ENCODE data around the gene SCYL1. TPM values are rescaled to one million over a fixed set of nuclear protein-coding genes. Genes with fewer than 3 reads are reported as not detected.

SCYL1 gene
- total RNA-seq = 103 and 123 TPM in 2 replicates

GRCh38 chr11:65524741-65525545, at the start of gene SCYL1:
SCYL1 (plus strand) TSS chr11:65525083; CDS start chr11:65525154, 71 bp downstream.

GRCh38 chr11:65498977-65499712, 25.7 kb upstream of the SCYL1 start, which contains the start of gene MALAT1:
MALAT1 (plus strand) TSS chr11:65499045.

DNA sequence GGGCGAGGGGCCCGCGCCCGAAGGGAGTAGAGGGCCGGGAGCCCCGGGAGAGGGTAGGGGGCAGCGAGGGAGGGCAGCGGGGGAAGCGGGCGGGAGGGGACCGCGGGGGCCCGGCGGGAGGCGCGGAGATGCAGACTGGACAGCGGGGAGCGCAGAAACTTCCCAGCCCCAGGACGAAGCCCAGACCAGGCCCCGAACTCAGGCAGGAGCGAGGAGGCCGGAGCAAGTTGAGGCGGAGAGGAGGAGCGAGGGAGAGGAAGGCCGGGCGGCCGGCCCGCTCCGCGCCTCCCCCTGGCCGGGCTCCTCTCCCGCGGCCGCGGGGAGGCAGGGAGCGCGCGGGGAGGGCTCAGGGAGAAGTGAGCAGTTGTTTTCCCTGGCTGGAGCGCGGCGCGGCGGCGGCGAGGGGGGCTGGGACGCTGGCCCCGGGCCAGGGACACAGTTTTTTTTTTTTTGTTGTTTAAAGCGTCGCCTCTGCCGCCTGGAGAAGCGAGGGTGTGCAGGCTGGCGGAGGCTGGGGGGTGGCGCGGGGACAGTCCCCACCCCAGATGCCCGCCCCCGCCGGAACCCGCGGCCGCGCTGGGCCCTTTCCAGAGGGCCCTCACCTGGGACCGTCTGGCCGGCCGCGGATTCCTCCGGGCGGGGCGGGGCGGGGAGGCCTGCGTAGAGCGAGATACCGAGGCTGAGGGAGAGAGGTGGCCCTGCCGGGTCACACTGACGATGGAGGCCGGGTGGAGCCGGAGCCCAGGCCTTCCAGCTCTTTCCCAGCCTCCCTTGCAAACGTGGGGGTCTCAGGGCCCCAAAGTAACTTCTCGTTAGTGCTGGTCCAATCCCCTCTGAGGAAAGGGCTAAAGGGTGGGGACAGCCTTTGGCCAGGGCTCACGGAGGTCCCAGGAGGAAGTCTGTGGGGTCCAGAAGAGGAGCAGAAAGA, 33.4 kb downstream of the SCYL1 start, which contains the start of gene LTBP3:
Gene LTBP3 (minus strand): TSS at position 358 of the 928 bp plus-strand sequence. CDS start 400 bp downstream, outside the sequence.

GRCh38 chr11:65569973-65570918, 45.4 kb downstream of the SCYL1 start, which contains the start of gene ZNRD2:
ZNRD2 (plus strand) TSS chr11:65570477; CDS start chr11:65570492, 15 bp downstream.

DNA sequence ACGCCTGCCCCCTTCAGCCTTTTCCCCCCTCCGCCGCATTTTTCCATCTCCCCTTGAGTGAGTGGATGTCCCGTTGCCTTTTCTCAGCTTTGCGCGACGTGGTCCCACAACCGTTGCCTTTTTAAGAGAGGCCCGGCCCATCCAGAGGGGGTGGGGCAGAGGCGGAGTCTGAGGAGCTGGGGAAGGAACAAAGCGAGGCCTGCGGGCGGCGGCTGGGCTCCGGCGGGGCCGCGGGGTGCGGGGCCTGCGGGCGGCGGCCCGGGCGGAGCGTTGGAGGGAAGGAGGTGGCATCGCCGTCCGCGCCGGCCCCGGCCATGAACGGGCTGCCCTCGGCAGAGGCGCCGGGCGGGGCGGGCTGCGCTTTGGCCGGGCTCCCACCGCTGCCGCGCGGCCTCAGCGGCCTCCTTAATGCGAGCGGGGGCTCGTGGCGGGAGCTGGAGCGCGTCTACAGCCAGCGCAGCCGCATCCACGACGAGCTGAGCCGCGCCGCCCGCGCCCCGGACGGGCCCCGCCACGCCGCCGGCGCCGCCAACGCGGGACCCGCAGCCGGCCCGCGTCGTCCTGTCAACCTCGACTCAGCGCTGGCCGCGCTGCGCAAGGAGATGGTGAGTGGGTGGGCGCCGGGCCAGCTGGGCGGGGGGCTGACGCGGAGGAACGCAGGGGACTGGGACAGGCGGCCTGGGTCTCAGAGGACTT, 47.6 kb downstream of the SCYL1 start, which contains the start of gene FAM89B:
Gene FAM89B (plus strand): TSS at position 183 of the 696 bp plus-strand sequence. CDS start 132 bp downstream, at position 315.

GRCh38 chr11:65575568-65576231, 50.8 kb downstream of the SCYL1 start, which contains the start of gene EHBP1L1:
EHBP1L1 (plus strand) TSS chr11:65576053; CDS start chr11:65576303, 250 bp downstream.

Other genes with a start within 250 kb of the SCYL1 start
- gene CDC42EP2, start 210.2 kb upstream of the SCYL1 start, total RNA-seq = 15.0 and 23.2 TPM in 2 replicates
- 26.5 and 27.7 TPM in 2 replicates for gene DPF2, start 191.2 kb upstream of the SCYL1 start, total RNA-seq
- 0.14 and 0.18 TPM in 2 replicates for gene TIGD3, start 170.3 kb upstream of the SCYL1 start, total RNA-seq
- 1.6 and 1.9 TPM in 2 replicates for gene SLC25A45, start 142.4 kb upstream of the SCYL1 start, total RNA-seq
- gene FRMD8, start 138.4 kb upstream of the SCYL1 start, total RNA-seq = 15.8 and 27.3 TPM in 2 replicates
- gene NEAT1, start 102.3 kb upstream of the SCYL1 start, total RNA-seq = 155 and 432 TPM in 2 replicates
- 9,122 and 13,115 TPM in 2 replicates for gene MALAT1, start 26.0 kb upstream of the SCYL1 start, total RNA-seq
- 19.3 and 40.2 TPM in 2 replicates for gene LTBP3, start 33.3 kb downstream of the SCYL1 start, total RNA-seq
- 32.0 and 32.6 TPM in 2 replicates for gene ZNRD2, start 45.4 kb downstream of the SCYL1 start, total RNA-seq
- gene FAM89B, start 47.5 kb downstream of the SCYL1 start, total RNA-seq = 9.1 and 14.3 TPM in 2 replicates
- gene EHBP1L1, start 51.0 kb downstream of the SCYL1 start, total RNA-seq = 30.4 and 35.2 TPM in 2 replicates
- 0.09 and 0.43 TPM in 2 replicates for gene KCNK7, start 70.7 kb downstream of the SCYL1 start, total RNA-seq
- gene MAP3K11, start 89.1 kb downstream of the SCYL1 start, total RNA-seq = 13.1 and 16.9 TPM in 2 replicates
- gene PCNX3, start 90.7 kb downstream of the SCYL1 start, total RNA-seq = 8.4 and 12.6 TPM in 2 replicates
- gene SIPA1, start 113.0 kb downstream of the SCYL1 start, total RNA-seq = 8.1 and 13.7 TPM in 2 replicates
- gene RELA, start 137.8 kb downstream of the SCYL1 start, total RNA-seq = 14.1 and 17.9 TPM in 2 replicates
- 38.0 and 44.3 TPM in 2 replicates for gene KAT5, start 187.2 kb downstream of the SCYL1 start, total RNA-seq
- 34.8 and 39.8 TPM in 2 replicates for gene RNASEH2C, start 195.7 kb downstream of the SCYL1 start, total RNA-seq